ENCODE results near the gene KRT12.
"Not testable (repeated sequence)": the region's sequence is repeated elsewhere in the genome, so short reads cannot be mapped to it uniquely, and the experiment has no call there.

Gene KRT12

GRCh38 chr17:40816569-40816968, 50.5 kb downstream of the KRT12 start:
- no peak for DNase-seq (ENCODE audit: low read depth in 2 of 2)

- no peak for DNase-seq (ENCODE audit: low read depth in 2 of 2)
Measured at GRCh38 chr17:40815381-40815780, 51.6 kb downstream of the KRT12 start.

GRCh38 chr17:40814657-40815056, 52.4 kb downstream of the KRT12 start:
- DNase-seq (ENCODE audit: low read depth in 2 of 2): not testable (repeated sequence)

- no peak for DNase-seq (ENCODE audit: low read depth in 2 of 2)
Measured at GRCh38 chr17:40813804-40814203, 53.2 kb downstream of the KRT12 start.

GRCh38 chr17:40812639-40813038, 54.4 kb downstream of the KRT12 start:
- no peak for DNase-seq (ENCODE audit: low read depth in 2 of 2)
